ENCODE measurements around the gene TMEM30B.

DNA sequence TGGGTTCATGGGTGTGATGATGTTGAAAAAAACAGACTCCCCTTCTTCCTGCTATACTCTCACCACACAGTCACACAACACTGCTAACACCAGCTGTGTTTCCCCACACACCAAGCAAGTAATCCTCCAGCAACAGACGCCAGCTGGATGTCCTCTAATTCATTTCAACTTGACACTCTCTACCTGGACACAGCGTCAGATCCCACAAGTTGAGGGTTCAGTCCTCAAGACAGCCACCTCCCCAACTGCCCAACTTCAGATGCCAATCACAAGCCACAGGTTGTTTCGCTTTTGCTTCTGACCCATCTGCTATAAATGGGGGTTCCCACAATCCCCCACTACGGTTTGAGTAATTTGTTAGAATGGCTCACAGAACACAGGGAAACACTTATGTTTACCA lies 49.3 kb downstream of the TMEM30B start:
- TF ChIP-seq CTCF (IDR thresholded peaks at IDR 0.05) (no peak), POLR2A (IDR thresholded peaks at IDR 0.05; ENCODE audit: low read depth) (no peak)
